ENCODE data around the gene CRTC2. TPM values are rescaled to one million over a fixed set of nuclear protein-coding genes. Genes with fewer than 3 reads are reported as not detected.

The CRTC2 gene
- total and polyA plus RNA-seq, 4 donors: 17.7 to 48.7 (median 42.6) TPM

GRCh38 chr1:153968408-153968807, 10.0 kb upstream of the CRTC2 start:
- ATAC-seq (ENCODE audit: insufficient read depth, low FRiP score) (no peak), DNase-seq (peak in 2 of 3 donors; percentile 52 to 67)
- peaks cover 0 to 32% (median 0%) of the 10 kb centered on the region in 5 donors for H3K4me1 ChIP-seq (ENCODE audit: control insufficient read depth in 5 of 5, insufficient read depth in 5 of 5, low read length in 5 of 5)
- H3K9ac ChIP-seq (ENCODE audit: insufficient read depth in 1 of 2, low read length in 2 of 2): peak overlapping the region; percentile 2 to 82
- no peaks in the 10 kb centered on the region for H3K9me3 ChIP-seq (ENCODE audit: control insufficient read depth in 4 of 4, insufficient read depth in 3 of 4, low read length in 3 of 4)
- H3K4me3 ChIP-seq: peak overlapping the region; percentile 4
- TF ChIP-seq, protein P1, sequence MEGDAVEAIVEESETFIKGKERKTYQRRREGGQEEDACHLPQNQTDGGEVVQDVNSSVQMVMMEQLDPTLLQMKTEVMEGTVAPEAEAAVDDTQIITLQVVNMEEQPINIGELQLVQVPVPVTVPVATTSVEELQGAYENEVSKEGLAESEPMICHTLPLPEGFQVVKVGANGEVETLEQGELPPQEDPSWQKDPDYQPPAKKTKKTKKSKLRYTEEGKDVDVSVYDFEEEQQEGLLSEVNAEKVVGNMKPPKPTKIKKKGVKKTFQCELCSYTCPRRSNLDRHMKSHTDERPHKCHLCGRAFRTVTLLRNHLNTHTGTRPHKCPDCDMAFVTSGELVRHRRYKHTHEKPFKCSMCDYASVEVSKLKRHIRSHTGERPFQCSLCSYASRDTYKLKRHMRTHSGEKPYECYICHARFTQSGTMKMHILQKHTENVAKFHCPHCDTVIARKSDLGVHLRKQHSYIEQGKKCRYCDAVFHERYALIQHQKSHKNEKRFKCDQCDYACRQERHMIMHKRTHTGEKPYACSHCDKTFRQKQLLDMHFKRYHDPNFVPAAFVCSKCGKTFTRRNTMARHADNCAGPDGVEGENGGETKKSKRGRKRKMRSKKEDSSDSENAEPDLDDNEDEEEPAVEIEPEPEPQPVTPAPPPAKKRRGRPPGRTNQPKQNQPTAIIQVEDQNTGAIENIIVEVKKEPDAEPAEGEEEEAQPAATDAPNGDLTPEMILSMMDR (IDR thresholded peaks at IDR 0.05; ENCODE audit: control extremely low read depth, extremely low read depth): no peak
- no peaks in the 10 kb centered on the region for H3K27me3 ChIP-seq (ENCODE audit: control insufficient read depth in 3 of 3, insufficient read depth in 3 of 3, low read length in 2 of 3)
- peak overlapping the region in 1 of 2 donors; percentile 70 for H3K27ac ChIP-seq (ENCODE audit: low read depth in 1 of 2, low read length in 1 of 2)
- H3K36me3 ChIP-seq (ENCODE audit: control insufficient read depth in 4 of 4, insufficient read depth in 4 of 4, low read length in 4 of 4): peaks cover 0 to 4% (median 0%) of the 10 kb centered on the region in 4 donors
- 7% methylated on average over 13 of the region's 13 CpGs for WGBS, 2 donors

DNA sequence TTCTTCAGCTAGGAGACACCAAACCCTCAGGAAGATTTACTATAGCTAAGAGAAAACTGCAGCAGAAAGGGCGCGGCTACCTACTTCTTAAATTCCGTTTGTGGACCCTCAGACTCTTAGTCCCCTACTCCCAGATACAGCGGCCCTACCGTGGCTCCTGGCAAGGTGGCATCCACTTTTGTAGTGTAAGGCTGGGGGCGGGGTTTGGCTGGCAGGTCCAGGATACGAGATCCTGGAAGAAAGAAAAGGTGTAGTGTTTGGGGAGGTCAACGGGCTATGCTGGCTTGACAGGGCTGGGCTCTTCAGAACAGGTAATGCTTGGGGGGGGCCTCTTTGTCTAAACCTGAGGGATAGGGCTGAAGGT, 9.6 kb upstream of the CRTC2 start:
- TF ChIP-seq, protein P1 (IDR thresholded peaks at IDR 0.05; ENCODE audit: control extremely low read depth, extremely low read depth): no peak
- peak overlapping the region; percentile 2 to 82 for H3K9ac ChIP-seq (ENCODE audit: insufficient read depth in 1 of 2, low read length in 2 of 2)
- H3K36me3 ChIP-seq (ENCODE audit: control insufficient read depth in 4 of 4, insufficient read depth in 4 of 4, low read length in 4 of 4): peaks cover 0 to 3% (median 0%) of the 10 kb centered on the region in 4 donors
- peak overlapping the region; percentile 18 for H3K4me3 ChIP-seq
- no peaks in the 10 kb centered on the region for H3K27me3 ChIP-seq (ENCODE audit: control insufficient read depth in 3 of 3, insufficient read depth in 3 of 3, low read length in 2 of 3)
- ATAC-seq (ENCODE audit: insufficient read depth, low FRiP score): no peak
- no peak for DNase-seq
- peaks cover 0 to 32% (median 0%) of the 10 kb centered on the region in 5 donors for H3K4me1 ChIP-seq (ENCODE audit: control insufficient read depth in 5 of 5, insufficient read depth in 5 of 5, low read length in 5 of 5)
- H3K27ac ChIP-seq (ENCODE audit: low read depth in 1 of 2, low read length in 1 of 2): peak overlapping the region; percentile 62 to 70
- WGBS, 2 donors: 0 to 2% methylated on average over 8 of the region's 8 CpGs
- no peaks in the 10 kb centered on the region for H3K9me3 ChIP-seq (ENCODE audit: control insufficient read depth in 4 of 4, insufficient read depth in 3 of 4, low read length in 3 of 4)

- H3K9me3 ChIP-seq (ENCODE audit: control insufficient read depth in 4 of 4, insufficient read depth in 3 of 4, low read length in 3 of 4): no peaks in the 10 kb centered on the region
- H3K4me1 ChIP-seq (ENCODE audit: control insufficient read depth in 5 of 5, insufficient read depth in 5 of 5, low read length in 5 of 5): peaks cover 0 to 38% (median 6%) of the 10 kb centered on the region in 5 donors
- H3K4me3 ChIP-seq: peak within 1 kb of the TSS; percentile 48
- WGBS, 2 donors: 0% methylated on average over 60 of the region's 60 CpGs
- TF ChIP-seq, protein P1 (IDR thresholded peaks at IDR 0.05; ENCODE audit: control extremely low read depth, extremely low read depth): peak; percentile 34
- no peaks in the 10 kb centered on the region for H3K27me3 ChIP-seq (ENCODE audit: control insufficient read depth in 3 of 3, insufficient read depth in 3 of 3, low read length in 2 of 3)
- peak within 1 kb of the TSS; percentile 83 to 91 for H3K27ac ChIP-seq (ENCODE audit: low read depth in 1 of 2, low read length in 1 of 2)
- peak within 1 kb of the TSS; percentile 2 to 82 for H3K9ac ChIP-seq (ENCODE audit: insufficient read depth in 1 of 2, low read length in 2 of 2)
- peak; percentile 83 for ATAC-seq (ENCODE audit: insufficient read depth, low FRiP score)
- no peaks in the 10 kb centered on the region for H3K36me3 ChIP-seq (ENCODE audit: control insufficient read depth in 4 of 4, insufficient read depth in 4 of 4, low read length in 4 of 4)
- peak; percentile 96 to 99 (median 99) for DNase-seq
Measured at GRCh38 chr1:153967107-153967999, 8.9 kb upstream of the CRTC2 start, which contains the start of gene CREB3L4. Gene CREB3L4 (plus strand): TSS chr1:153967902. CDS start chr1:153968526, 624 bp downstream.

All from lung (tissue), 12 donors.